GM21423 (cell line): ENCODE results near the gene PGLYRP4.

Source experiments
- ATAC-seq: cut with Tn5 transposase; IDR thresholded peaks from one replicate; pipeline ENCODE4 v1.9.1; 2021; ENCODE audit warnings: mild to moderate bottlenecking, moderate library complexity; ENCODE audit not compliant: unreplicated experiment

The PGLYRP4 gene, protein sequence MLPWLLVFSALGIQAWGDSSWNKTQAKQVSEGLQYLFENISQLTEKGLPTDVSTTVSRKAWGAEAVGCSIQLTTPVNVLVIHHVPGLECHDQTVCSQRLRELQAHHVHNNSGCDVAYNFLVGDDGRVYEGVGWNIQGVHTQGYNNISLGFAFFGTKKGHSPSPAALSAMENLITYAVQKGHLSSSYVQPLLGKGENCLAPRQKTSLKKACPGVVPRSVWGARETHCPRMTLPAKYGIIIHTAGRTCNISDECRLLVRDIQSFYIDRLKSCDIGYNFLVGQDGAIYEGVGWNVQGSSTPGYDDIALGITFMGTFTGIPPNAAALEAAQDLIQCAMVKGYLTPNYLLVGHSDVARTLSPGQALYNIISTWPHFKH

DNA sequence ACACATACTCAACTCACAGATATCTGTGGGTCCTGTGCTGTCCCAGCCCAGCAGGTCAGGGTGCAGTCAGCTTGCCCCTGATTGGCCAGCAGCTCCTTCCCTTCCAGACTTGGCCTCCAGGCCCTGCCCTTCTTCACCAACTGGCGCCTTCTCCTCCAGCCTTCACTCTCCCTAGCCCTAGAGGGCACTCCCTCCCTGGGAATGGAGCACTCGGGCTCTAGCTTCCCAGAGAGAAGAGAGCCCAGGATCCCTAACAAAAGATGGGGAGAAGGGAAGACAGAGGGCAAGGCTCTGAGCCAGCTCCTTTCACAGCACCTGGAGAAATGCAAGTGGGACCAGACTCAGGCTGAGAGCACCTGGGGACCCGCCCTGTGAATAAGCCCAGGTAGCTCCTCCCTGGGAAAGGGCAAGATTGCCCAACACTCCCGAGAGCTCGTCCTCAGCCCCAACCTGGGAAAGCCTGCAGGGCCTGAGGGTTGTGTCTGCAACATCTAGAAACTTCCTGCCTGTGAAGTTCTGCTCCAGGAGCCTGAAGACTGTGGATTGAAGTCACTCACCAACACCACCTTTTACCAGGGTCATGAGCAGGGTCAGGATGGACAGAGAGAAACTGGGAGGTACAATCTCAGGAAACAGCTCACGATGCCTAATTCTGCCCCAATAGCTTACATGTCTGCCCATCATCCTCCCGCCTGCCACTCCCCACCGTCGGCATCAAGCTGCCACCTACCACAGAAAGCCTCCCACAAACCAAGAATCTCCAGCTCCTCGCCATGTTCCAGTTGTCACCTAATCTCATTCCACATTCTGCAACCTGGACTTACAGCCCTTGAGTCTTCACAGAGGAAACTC lies at the start of gene PGLYRP4:
Gene PGLYRP4, minus strand, starts transcription at position 331 of the 852 bp plus-strand sequence. CDS start 909 bp downstream, outside the sequence.
- ATAC-seq: no peak

DNA sequence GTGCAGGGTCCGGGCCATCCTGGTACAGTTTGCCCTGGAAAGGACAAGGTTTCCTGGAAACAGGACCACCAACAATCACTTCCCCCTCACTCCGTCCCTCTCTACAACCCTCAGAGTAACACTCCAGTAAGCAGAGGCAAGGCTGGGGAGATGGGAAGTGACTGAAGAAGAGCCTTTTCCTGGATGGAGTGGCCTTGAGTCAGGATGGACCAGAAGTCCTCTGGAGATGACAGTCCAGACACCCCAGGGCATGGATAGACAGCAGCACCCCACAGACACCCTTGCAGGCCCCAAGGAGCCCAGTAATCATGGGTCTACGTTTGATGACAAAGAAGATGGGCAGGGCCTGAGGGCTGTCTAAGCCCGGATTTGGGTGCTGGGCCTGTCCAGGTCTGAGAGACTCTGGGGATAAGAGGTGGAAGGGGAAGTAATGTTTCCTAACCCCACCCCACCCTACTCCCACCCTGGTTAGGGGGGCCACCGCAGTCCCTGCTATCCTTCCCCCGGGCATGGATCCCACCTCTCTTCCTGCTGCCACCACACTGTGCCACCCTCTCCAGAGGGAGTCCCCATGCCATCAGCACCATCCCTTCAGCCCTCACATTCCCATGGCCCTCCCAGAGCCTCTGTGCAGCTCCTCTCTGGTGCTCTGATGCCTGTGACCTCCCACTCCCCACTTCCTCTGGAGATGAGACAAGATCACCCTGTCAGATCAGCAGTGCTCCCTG lies 49.4 kb upstream of the PGLYRP4 start:
- no peak for ATAC-seq

DNA sequence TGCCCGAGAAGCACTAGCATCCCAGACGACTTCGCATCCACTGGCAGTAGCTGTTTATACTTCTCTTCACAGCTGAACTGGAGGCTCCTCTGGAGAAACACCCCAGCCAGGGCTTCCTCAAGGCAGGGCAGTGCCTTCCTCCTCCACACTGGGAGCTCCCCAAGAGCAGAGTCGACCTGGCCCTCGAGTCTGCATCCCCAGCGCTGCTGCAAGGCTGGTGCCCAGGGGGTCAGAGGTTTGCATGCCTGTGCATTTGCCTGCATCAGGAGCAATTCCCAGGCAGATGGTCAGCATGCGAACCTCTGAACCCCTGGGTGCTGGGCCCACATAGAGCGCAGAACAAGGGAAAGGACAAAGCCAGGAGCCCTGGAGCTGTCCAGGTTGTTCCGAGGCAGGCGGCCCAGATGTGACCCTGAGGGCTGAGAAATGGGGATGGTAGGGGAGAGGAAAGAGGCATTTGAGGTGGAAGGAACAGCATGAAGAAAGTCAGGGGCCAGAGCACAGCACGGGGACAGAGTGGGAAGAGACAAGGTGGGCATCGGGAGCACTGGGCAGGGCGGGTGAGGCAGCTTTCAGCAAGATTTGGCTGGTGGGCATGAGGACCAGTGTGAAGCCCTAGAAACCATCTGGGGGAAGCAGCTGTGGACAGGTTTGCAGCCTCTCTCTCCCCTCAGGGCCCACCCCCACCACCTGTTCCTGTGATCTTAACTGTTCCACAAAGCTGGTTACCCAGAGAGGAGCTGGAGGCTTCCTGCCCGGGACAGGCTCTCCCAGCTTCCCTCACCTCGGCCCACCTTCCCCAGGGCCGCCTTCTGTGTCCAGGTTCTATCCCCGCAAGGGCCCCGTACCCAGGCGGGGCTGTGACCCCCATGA lies 48.6 kb upstream of the PGLYRP4 start:
- ATAC-seq: no peak

DNA sequence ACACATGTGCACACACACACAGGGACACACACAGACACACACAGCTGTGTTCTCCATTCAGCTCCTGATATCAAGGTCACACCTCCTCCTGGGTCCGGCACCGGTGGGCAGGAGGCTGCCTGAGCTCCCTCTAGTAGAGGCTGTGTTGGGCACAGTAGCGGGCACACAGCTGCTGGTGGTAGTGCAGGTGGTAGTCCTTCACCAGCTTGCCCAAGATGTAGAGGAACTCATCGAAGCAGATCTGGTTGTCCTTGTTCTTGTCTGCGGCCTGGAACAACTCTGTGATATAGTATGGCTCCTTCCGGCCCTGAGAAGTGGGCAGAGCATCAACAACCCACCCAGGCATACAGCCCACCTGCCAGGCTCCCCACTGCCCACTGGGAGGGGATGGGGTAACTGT lies 47.8 kb upstream of the PGLYRP4 start:
- ATAC-seq: no peak

DNA sequence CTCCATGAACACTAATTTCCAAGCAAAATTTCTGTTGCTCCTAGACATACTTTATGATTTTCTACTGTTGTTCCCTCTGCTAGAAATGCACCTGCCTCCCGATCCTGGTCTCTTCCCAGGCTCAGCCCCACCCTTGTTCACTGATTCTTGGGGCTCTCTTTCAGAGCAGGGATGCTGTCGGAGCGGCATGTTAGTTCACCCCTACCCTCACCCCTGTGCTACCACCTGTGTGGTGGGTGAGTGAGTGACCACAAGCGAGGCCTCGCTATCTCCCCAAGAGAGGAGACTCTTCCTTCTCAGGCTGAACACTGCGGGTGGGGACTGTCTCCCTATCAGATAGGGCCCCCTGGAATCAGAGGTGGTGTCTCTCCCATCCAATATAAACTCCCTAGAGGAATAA lies 47.1 kb upstream of the PGLYRP4 start:
- no peak for ATAC-seq

DNA sequence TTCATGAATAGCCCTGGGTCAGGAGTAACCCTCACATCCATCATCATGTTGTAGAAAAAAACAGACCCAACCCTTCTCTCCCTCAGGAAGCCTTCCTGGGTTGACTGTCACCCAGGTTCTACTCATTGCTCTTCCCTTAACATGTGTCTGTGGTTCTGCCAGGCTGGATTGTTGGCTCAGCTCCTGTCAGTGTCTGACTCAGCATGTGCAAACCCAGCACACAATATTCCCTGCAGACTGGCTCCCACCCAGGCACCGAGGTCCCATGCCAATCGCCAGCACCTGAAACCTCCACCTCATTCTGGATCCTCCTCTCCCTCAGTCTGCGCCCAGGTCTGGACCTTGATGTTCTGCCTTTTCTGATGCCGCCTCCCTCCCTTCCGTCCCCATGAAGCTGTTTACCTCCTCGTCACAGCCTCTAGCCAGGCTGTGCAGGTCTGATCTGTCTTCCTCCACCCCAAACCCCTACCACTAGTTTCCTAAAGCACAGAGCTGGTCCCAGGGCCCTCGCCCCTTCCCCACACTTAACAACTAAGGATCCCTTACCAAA lies 46.6 kb upstream of the PGLYRP4 start:
- ATAC-seq: no peak

DNA sequence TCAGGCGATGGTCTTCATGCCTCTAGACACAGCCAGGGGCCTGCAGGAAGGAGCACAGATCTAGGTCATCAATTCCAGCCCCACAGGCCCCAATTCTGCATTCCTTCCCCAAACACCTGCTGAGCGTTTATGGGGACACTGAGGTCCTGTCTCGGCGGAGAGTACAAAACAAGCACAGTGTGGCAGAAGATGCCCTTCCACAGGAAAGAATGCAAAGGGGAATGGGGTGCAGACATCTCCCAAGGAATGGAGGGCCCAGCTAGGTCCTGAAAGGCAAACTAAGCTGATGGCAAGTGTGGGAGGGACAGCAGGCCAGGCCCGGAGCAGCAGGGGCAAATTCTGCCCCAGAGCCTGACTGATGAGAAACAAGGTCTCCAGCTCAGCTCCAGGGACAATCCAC lies 45.8 kb upstream of the PGLYRP4 start:
- ATAC-seq: no peak

DNA sequence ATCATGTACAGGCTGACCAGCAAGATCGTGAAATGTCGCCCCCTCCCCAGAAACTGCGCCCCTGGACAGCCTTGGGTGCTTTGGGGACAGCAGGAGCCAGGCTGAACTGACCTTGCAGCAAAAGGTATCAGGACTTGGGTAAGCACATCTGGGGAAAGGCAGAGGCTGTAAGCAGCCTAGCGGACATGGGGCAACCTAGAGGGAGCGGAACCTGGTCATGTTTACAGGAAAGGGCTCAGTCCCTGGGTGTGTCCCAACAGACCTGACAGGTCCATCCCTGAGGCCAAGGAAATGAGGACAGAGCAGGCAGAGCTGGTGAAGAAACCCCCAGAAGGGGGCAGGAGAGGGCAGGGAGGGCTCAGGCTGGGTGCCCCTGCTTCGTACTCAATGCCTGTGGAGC lies 45.3 kb upstream of the PGLYRP4 start:
- no peak for ATAC-seq

DNA sequence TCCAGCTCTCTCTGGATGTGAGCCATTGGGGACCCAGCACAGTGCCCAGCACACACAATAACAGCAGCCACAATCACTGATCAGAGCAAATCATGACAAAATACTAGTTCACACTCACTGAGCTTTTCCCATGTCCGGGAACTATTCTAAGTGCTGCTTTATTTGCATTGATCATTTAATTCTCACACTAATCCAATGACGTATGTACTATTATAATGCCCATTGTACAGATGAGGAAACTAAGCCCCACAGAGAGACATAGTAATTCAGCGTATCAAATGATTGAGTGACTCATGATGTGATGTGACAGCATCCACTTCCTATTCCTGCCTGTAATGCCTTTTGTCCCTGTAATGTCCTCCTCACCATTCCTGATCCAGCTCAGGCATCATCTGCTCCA lies 44.2 kb upstream of the PGLYRP4 start:
- no peak for ATAC-seq

DNA sequence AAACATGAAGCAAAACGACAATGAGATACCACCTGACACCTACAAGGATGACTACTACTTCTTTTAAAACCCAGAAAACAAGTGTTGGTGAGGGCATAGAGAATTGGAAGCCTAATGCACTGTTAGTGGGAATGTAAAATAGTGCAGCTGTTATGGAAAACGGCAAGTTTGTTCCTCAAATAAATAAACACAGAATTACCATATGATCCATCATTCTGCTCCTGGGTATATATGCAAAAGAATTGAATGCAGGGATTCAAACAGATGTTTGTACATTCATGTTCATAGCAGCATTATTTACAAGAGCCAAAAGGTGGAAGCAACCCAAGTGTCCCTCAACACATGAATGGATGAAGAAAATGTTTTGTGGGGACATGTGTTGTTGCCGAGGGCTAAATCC lies 43.6 kb upstream of the PGLYRP4 start:
- ATAC-seq: no peak

DNA sequence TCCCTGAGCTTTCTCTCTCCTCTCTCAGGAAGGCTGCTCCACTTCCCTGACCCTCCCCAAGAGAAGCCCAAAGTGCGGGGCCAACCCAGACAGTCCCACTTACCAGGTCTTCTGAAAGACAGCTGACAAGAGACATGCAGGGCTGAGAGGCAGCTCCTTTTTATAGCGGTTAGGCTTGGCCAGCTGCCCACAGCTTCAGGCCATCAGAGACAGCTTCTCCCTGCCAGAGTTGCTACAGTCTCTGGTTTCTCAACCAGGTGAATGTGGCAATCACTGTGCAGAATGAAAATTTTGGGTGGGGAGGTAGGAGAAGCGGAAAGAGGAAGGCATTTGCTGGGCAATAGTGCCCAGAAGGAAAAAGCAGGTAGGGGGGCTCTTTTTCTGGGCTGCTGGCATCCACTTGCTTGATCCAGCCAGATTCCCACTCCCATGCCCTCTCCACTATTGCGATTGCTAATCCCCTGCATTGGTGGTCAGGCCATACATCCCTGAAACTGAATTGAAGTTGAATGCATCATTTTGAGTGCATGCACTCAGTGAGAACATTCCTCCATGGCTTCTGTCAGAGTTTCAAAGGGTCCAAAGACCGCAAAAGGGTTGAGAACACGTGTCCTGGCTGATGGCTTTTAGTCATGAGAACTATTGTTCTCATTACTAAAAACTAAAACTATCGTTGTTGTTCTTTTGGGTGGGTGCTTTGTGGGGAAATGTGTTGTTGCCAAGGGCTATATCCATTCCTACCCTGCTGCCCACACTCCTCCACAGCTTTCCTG lies 42.5 kb upstream of the PGLYRP4 start, which contains the start of gene S100A8:
Gene S100A8, minus strand, starts transcription at position 136 of the 773 bp plus-strand sequence. CDS start 538 bp downstream, outside the sequence.
- no peak for ATAC-seq

DNA sequence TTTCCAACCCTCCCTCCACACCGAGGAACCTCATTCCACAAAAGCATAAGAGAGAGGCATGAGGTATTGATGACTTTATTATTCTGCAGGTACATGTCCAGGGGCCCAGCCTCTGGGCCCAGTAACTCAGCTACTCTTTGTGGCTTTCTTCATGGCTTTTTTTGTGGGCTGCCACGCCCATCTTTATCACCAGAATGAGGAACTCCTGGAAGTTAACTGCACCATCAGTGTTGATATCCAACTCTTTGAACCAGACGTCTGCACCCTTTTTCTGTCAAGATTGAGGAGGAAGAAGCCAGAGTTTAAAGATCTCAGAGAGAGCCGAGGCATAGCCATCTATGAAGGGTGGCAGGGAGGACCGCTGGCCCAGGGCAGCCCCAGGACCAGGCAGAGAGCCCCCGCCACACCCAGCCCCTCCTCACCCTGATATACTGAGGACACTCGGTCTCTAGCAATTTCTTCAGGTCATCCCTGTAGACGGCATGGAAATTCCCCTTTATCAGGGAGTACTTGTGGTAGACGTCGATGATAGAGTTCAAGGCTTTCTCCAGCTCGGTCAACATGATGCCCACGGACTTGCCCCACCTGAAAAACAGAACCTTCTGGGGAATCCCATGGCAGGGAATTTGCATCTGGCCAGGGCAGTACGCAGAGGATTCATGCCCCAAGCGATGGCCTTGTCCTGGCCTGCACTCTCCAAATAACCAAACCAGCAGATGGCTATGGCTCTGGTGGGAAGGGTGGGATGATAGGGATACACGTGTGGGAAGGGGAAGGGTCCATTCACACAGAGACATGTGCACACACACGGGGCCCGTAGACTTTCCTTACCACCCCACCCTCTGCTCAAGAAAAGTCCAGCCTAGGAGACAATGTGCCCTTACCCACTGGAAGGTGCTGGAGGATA lies 41.6 kb upstream of the PGLYRP4 start:
- ATAC-seq: no peak

DNA sequence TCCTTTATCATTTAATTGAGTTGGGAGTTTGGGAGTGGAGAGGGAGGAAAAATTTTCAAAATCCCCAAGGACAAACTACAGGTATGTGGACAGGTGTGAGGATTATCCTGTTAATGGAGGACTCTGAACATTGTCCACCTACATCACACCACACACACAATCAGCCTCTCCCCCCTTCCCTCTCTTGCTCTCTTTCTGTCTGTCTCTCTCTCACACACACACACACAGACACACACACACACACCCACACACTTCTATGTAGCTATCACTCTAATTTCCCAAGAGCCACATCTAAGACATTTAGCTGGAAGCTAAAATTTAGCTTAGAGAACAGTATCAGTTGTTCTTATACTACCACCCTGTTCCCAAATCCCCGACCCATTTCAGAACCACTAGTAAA lies 40.8 kb upstream of the PGLYRP4 start:
- ATAC-seq: no peak

DNA sequence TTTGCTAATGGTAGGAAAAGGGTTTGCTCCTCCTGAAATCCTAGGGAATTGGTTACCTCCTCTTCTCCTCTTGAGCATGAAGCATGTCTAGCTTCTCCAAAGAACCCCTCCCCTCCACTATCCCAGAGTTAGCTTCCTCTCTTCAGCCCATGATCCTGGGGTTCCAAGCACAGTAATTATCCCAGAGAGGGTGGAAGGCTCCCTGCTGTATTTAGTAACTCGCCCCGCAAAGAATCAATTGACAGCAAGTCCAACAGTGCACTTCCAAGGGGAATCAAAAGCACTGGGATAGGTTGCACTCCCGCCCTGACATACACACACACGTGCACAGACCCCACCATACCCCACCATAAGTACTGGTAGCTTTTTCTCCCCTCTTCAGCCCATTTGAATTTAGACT lies 39.1 kb upstream of the PGLYRP4 start:
- ATAC-seq: no peak

DNA sequence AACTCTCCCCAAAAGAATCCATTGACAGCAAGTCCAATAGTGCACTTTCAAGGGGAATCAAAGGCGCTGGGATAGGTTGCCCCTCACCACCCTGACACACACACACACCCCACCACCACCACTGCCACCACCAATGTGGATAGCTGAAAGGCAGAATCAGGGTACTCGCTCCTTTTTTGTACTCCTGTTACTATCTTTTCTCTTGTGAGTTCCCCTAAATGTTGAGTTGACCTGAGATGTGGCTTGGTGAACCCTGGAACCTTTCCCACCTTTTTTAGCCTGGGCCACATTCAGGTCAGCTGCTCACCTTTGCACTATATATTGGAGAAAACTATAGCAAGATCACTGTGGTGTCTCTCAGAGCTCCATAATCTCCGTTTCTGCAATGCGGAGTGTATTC lies 38.4 kb upstream of the PGLYRP4 start:
- no peak for ATAC-seq

DNA sequence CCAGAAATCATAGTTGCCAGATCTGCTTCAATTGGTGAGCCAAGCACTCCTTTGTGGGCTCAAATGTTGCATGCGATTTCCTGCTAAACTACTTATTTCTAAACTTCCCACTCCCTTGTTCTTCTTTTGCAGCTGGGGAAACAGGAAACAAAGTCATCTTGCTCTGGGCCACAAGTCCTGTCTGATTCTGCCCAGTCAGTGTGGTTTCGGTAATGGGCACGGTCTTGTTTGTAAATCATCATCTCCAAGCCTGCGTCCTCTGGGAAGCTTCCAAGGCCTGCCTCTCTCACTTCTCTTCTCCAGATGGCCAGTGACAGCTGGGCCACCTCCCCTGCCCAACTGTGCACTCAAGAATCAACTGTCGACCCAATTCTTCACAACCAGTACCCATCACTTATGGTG lies 37.9 kb upstream of the PGLYRP4 start:
- ATAC-seq: no peak

DNA sequence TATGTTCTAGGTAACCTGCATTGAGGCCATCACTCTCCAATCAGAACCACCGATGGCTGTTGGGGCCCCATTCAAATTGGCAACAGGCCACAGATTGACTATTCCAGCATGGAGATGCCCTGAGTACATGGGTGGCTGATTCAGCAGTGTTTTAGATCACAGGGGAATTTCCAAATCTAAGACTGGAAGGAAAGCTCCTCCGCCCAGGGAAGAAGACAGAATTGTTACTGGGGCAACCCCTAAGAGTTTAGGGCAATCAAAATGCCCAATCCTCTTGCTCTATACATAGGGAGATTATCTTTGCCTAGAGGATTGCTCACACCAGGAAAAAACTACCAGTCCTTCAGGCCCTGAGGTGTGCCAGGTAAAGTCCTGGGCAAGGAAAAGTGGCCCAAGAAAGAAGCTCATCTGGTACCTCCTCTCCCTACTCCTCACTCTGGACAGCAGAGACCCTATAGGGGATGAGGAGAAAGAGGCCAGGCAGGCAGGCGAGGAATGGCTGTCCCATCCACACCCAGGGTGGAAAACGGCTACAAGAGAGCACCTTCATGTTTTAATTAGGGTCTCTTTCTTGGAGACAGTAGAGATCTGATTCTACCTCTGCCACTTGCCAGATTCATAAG lies 36.4 kb upstream of the PGLYRP4 start:
- no peak for ATAC-seq

DNA sequence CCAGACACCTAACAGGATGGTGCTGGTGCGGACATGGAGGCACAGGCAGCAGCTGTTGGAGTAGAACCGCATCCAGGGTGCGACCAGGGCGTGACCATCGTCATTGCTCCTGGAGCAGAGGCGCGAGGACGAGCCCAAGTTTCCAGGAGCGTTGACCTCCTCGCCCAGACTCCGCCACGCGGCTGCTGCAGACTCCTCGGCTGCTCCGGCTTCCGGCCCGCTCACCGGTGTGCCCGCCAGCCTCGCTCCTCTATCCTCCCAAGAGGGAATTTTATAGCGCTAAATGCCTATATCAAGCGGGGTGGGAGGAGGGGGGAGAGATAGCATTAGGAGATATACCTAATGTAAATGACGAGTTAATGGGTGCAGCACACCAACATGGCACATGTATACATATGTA lies 32.1 kb upstream of the PGLYRP4 start:
- ATAC-seq: no peak
